ENCODE measurements around the gene KCNJ6. TPM values are rescaled to one million over a fixed set of nuclear protein-coding genes. Genes with fewer than 3 reads are reported as not detected.

The KCNJ6 gene
- total and polyA plus RNA-seq, 2 of the 8 experiments (the other 6 are each of a cell fraction or from before 2014, with no cell fraction given) = 0.51 to 1.2 TPM

DNA sequence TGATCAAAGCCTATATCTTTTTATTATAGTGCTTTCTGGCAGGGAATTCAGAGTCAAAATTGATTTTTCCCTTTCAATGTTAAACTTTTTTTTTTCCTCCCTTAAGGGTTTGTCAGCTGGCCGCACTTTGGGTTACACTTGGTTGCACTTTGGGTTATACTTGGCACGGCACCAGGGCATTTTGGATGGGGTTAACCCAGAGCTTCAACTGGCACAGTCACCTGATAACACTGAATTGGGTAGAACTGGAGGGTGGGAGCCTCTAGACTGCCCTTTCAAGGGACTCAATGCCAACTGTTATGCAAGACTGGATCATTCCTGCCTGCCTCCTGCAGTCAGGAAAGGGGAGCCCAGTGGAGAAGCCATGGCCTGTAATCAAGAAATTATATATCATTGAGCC is 211.5 kb downstream of the KCNJ6 start:
- Histone ChIP-seq H3K79me2 (ENCODE audit: control insufficient read depth in 1 of 2, insufficient read depth in 2 of 2, low read length in 2 of 2) (no peaks in the 10 kb centered on the region), H3K9ac (replicated peaks in 1 of 4; ENCODE audit: extremely low read depth in 1 of 4, low read depth in 3 of 4, low read length in 3 of 4) (no peak overlapping the region), H3K4ac (replicated peaks; ENCODE audit: insufficient read length, low read depth, low read length) (no peak overlapping the region), H3K4me1 (replicated peaks in 1 of 4; ENCODE audit: control insufficient read depth in 3 of 4, insufficient read depth in 4 of 4, low read length in 3 of 4) (no peaks in the 10 kb centered on the region), H3K18ac (ENCODE audit: extremely low read depth, low read length) (no peak overlapping the region), H3K79me1 (ENCODE audit: low read depth, low read length) (no peaks in the 10 kb centered on the region), H3K4me2 (ENCODE audit: insufficient read depth in 1 of 2, low read depth in 2 of 2, low read length in 2 of 2) (no peak overlapping the region), H2AFZ (ENCODE audit: low read length) (no peak overlapping the region), H3K56ac (replicated peaks; ENCODE audit: insufficient read length, low read depth, low read length) (no peak overlapping the region), H2BK20ac (ENCODE audit: low read length) (no peak overlapping the region), H3K23ac (ENCODE audit: insufficient read length) (no peak overlapping the region), H4K91ac (replicated peaks; ENCODE audit: insufficient read length, low read length) (no peak overlapping the region), H3K14ac (ENCODE audit: insufficient read length) (no peak overlapping the region), H2BK5ac (ENCODE audit: low read depth, low read length) (no peak overlapping the region), H3K23me2 (ENCODE audit: low read depth, low read length) (no peaks in the 10 kb centered on the region), H3K27ac (ENCODE audit: low read depth, low read length) (no peak overlapping the region), H4K5ac (ENCODE audit: insufficient read length, low read depth, low read length) (no peak overlapping the region), H2AK5ac (ENCODE audit: low read depth, low read length) (no peak overlapping the region), H2BK120ac (replicated peaks; ENCODE audit: low read depth, low read length) (no peak overlapping the region), H2BK15ac (ENCODE audit: low read length) (no peak overlapping the region), H4K20me1 (replicated peaks in 1 of 2; ENCODE audit: control insufficient read depth in 1 of 2, insufficient read depth in 2 of 2, low read length in 2 of 2) (no peaks in the 10 kb centered on the region), H2BK12ac (ENCODE audit: low read depth, low read length) (no peak overlapping the region), H3K9me3 (ENCODE audit: insufficient read depth in 2 of 2, low read depth in 1 of 2, low read length in 1 of 2) (no peaks in the 10 kb centered on the region), H3K4me3 (ENCODE audit: extremely low read depth in 1 of 4, insufficient read depth in 2 of 4, low read depth in 3 of 4, low read length in 4 of 4) (no peak overlapping the region), H3K36me3 (ENCODE audit: control insufficient read depth in 2 of 4, insufficient read depth in 4 of 4, low read length in 3 of 4) (no peaks in the 10 kb centered on the region), H4K8ac (ENCODE audit: extremely low read depth, insufficient read depth, low read length) (no peak overlapping the region), H3K27me3 (replicated peaks in 1 of 4; ENCODE audit: control insufficient read depth in 3 of 4, extremely low read depth in 1 of 4, insufficient read depth in 3 of 4, low read length in 3 of 4) (0 out of 7 replicates have a peak, but pooled peaks cover 0 to 2% (median 0%) of the 10 kb centered on the region in 4 experiments)
- TF ChIP-seq CEBPB (IDR thresholded peaks at IDR 0.05; ENCODE audit: low read depth, low read length) (no peak), TAF7 (optimal IDR thresholded peaks at IDR 0.05; ENCODE audit: borderline replicate concordance, low read depth, low read length) (no peak), ATF3 (IDR thresholded peaks at IDR 0.05; ENCODE audit: insufficient read depth, low read depth, low read length) (no peak), KDM5A (IDR thresholded peaks at IDR 0.05; ENCODE audit: low read length) (no peak), SRF (IDR thresholded peaks at IDR 0.05; ENCODE audit: low read depth, low read length) (no peak), SUZ12 (IDR thresholded peaks at IDR 0.05; ENCODE audit: low read length) (no peak), CREB1 (IDR thresholded peaks at IDR 0.05) (no peak), KDM1A (IDR thresholded peaks at IDR 0.05; ENCODE audit: borderline replicate concordance, low read length) (no peak), FOSL1 (IDR thresholded peaks at IDR 0.05; ENCODE audit: insufficient read depth, low read depth, low read length) (no peak), GABPA (IDR thresholded peaks at IDR 0.05; ENCODE audit: borderline replicate concordance, insufficient read depth, low read length) (no peak), POLR2A (IDR thresholded peaks at IDR 0.05; ENCODE audit: control extremely low read depth in 1 of 2, low read depth in 2 of 2, low read length in 2 of 2) (no peak)
- TF ChIP-seq, protein P1, sequence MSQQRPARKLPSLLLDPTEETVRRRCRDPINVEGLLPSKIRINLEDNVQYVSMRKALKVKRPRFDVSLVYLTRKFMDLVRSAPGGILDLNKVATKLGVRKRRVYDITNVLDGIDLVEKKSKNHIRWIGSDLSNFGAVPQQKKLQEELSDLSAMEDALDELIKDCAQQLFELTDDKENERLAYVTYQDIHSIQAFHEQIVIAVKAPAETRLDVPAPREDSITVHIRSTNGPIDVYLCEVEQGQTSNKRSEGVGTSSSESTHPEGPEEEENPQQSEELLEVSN (IDR thresholded peaks at IDR 0.05) = no peak
- no peak for FAIRE-seq
- no peak for DNase-seq (ENCODE audit: low read depth in 1 of 2, low spot score in 2 of 2)
- ChIA-PET POLR2A (ENCODE audit: partially characterized antibody) (no interaction called here), CTCF (ENCODE audit: partially characterized antibody) (interaction anchor here (0.9 to 2.4 kb wide), 7 partner anchors 8 to 419 kb away, joined by 3 to 6 read pairs (median 4); no protein-coding TSS in a partner anchor)
- WGBS, 2 experiments (ENCODE audit: extremely low coverage in 1 of 2, insufficient coverage in 1 of 2, insufficient read length in 1 of 2, insufficient replicate concordance in 2 of 2, low coverage in 1 of 2, low lambda C conversion rate in 2 of 2, missing lambda C conversion rate in 1 of 2) = 85% methylated on average over 2 of the region's 2 CpGs; no CpG with 5 or more reads in 1 of the 2 experiments
